ENCODE measurements around the gene HSD17B7.

GRCh38 chr1:162838863-162839262, 48.4 kb downstream of the HSD17B7 start:
- no peak for TF ChIP-seq ZNF274 (IDR thresholded peaks at IDR 0.05; ENCODE audit: low read depth, low read length)
- no peak for TF ChIP-seq SUZ12 (IDR thresholded peaks at IDR 0.05; ENCODE audit: extremely low read depth, insufficient read depth, insufficient read length)

All from NT2/D1 (cell line).